ENCODE measurements around the gene PDX1. TPM values are rescaled to one million over a fixed set of nuclear protein-coding genes. Genes with fewer than 3 reads are reported as not detected.

Gene PDX1
- total RNA-seq, 4 donors from 2014 or later: not detected

GRCh38 chr13:27927444-27928352, 7.9 kb downstream of the PDX1 start:
- Histone ChIP-seq H3K36me3 (no peaks in the 10 kb centered on the region), H3K4me1 (no peaks in the 10 kb centered on the region), H3K27ac (no peak overlapping the region), H3K9me3 (no peaks in the 10 kb centered on the region), H3K27me3 (peaks cover 53% of the 10 kb centered on the region), H3K4me3 (replicated peaks in 1 of 3) (no peak overlapping the region)
- 3 to 10% methylated on average over 39 to 42 of the region's 53 CpGs for WGBS, 2 donors
- TF ChIP-seq CTCF (IDR thresholded peaks at IDR 0.05) (no peak), POLR2A (IDR thresholded peaks at IDR 0.05) (no peak)
- DNase-seq: no peak
- intact Hi-C loops (cut with DNase I): no loop called here

- intact Hi-C loops (cut with DNase I): no loop called here
- TF ChIP-seq POLR2A (IDR thresholded peaks at IDR 0.05) (no peak), CTCF (IDR thresholded peaks at IDR 0.05) (no peak)
- H3K36me3 ChIP-seq: no peaks in the 10 kb centered on the region
- no peak overlapping the region for H3K4me3 ChIP-seq (replicated peaks in 1 of 3)
- WGBS, 2 donors: 4 to 10% methylated on average over 13 to 24 of the region's 26 CpGs
- H3K27me3 ChIP-seq: peaks cover 48% of the 10 kb centered on the region
- no peak for DNase-seq
- no peak overlapping the region for H3K27ac ChIP-seq
- no peaks in the 10 kb centered on the region for H3K4me1 ChIP-seq
- H3K9me3 ChIP-seq: no peaks in the 10 kb centered on the region
These were observed 8.6 kb downstream of the PDX1 start for GRCh38 chr13:27928353-27928804.

GRCh38 chr13:27928805-27929753, 9.3 kb downstream of the PDX1 start:
- intact Hi-C loops (cut with DNase I): no loop called here
- WGBS, 2 donors: 3 to 4% methylated on average over 23 to 27 of the region's 48 CpGs
- Histone ChIP-seq H3K27me3 (peaks cover 41% of the 10 kb centered on the region), H3K36me3 (no peaks in the 10 kb centered on the region), H3K4me3 (replicated peaks in 1 of 3) (no peak overlapping the region), H3K27ac (no peak overlapping the region), H3K9me3 (no peaks in the 10 kb centered on the region), H3K4me1 (no peaks in the 10 kb centered on the region)
- TF ChIP-seq POLR2A (IDR thresholded peaks at IDR 0.05): no peak
- TF ChIP-seq CTCF (IDR thresholded peaks at IDR 0.05): no peak
- no peak for DNase-seq

GRCh38 chr13:27929868-27930267, 10.1 kb downstream of the PDX1 start:
- no peak for DNase-seq
- H3K36me3 ChIP-seq: no peaks in the 10 kb centered on the region
- intact Hi-C loops (cut with DNase I): no loop called here
- H3K9me3 ChIP-seq: no peaks in the 10 kb centered on the region
- peaks cover 41% of the 10 kb centered on the region for H3K27me3 ChIP-seq
- no peak overlapping the region for H3K27ac ChIP-seq
- TF ChIP-seq POLR2A (IDR thresholded peaks at IDR 0.05) (no peak), CTCF (IDR thresholded peaks at IDR 0.05) (no peak)
- H3K4me1 ChIP-seq: no peaks in the 10 kb centered on the region
- no peak overlapping the region for H3K4me3 ChIP-seq (replicated peaks in 1 of 3)
